ENCODE results near the gene IMMP2L.
"Not testable (repeated sequence)": the region's sequence is repeated elsewhere in the genome, so short reads cannot be mapped to it uniquely, and the experiment has no call there.

Gene IMMP2L

DNA sequence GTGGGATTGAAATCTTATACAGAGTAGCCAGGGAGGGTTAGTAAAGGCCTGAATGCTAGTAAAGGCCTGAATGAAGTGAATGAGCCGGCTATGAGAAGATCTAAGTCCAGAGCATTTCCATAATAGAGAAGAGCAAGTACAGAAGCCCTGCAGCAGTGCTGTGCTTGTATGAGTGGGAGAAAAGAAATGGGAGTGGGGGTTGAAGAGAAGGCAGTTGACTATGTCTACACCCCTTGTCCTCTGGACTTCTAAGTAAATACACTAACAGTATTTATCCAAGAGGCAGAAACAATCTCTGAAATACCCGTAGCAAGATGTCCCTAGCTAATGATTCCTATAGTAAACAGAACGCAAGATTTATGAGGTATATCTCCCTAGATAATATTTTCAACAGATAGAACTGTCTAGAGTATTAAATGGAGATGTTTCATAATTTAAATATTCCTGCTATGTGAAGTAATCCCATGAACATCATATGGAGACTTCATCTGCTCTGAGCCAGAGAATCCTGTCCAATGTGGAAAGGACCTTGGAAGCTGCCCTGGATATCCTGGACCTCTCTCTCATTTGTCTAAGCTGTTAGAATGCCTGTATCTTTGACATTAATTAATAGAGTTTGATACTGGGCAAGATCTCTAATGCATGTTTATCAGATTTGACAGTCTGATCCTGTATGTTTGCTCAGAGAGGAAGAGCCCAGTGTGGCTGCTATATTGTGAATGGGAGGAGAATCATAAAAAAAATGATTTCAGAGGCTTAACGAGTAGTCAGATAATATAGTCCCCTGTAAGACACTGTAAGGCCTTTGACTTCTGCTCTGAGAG lies 299.8 kb downstream of the IMMP2L start:
- H3K27me3 ChIP-seq (ENCODE audit: control insufficient read depth, insufficient read depth, low read length, poor library complexity, severe bottlenecking), result no peaks in the 10 kb centered on the region
- H3K36me3 ChIP-seq (ENCODE audit: control insufficient read depth, insufficient read depth, low read length), result no peaks in the 10 kb centered on the region
- 93 to 95% methylated on average over 3 to 4 of the region's 4 CpGs for WGBS, 2 experiments
- H3K27ac ChIP-seq (ENCODE audit: insufficient read depth, low read depth, low read length, poor library complexity, severe bottlenecking), result no peak overlapping the region
- H3K4me3 ChIP-seq (ENCODE audit: insufficient read depth, low read depth, low read length), result no peak overlapping the region
- no peaks in the 10 kb centered on the region for H3K9me3 ChIP-seq (ENCODE audit: control insufficient read depth, low read length)
- H3K4me1 ChIP-seq (ENCODE audit: control insufficient read depth, insufficient read depth, low read length), result no peaks in the 10 kb centered on the region

DNA sequence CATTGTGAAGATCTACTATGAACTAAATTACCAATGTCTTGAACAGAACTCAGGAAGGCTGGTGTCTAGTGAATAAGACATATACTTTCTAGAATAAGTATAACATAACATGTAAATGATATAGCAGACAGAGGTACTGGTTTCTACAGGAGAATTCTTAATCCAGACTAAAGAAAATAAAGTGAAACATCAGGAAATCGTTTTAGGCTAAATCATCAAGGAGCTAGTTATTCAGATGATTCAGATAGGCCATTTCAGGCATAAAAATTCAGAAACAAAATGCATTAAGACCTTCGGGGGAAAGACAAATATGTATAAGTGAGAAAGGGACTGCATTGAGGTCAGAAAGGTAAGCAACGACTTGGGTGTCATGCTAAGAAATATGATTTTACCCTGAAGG lies 300.8 kb downstream of the IMMP2L start:
- Histone ChIP-seq H3K36me3 (ENCODE audit: control insufficient read depth, insufficient read depth, low read length) (no peaks in the 10 kb centered on the region), H3K9me3 (ENCODE audit: control insufficient read depth, low read length) (no peaks in the 10 kb centered on the region), H3K27ac (ENCODE audit: insufficient read depth, low read depth, low read length, poor library complexity, severe bottlenecking) (no peak overlapping the region), H3K4me3 (ENCODE audit: insufficient read depth, low read depth, low read length) (no peak overlapping the region), H3K27me3 (ENCODE audit: control insufficient read depth, insufficient read depth, low read length, poor library complexity, severe bottlenecking) (no peaks in the 10 kb centered on the region), H3K4me1 (ENCODE audit: control insufficient read depth, insufficient read depth, low read length) (no peaks in the 10 kb centered on the region)
- WGBS, 2 experiments, result 93% methylated on average over 3 of the region's 3 CpGs

DNA sequence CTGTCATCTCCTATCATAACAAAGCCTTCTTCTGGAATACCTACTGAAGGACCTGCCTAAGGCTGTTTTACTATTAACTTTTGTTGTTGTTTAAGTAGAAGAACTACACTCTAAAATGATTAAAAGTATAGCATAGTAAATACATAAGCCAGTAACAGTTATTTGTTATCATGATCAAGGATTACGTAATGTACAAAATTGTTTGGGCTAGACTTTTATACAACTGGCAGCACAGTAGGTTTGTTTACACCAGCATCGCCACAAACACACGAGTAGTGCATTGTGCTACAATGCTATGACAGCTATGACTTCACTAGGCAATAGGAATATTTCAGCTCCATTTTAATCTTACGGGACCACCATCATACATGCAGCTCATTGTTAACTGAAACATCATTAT lies 302.3 kb downstream of the IMMP2L start:
- Histone ChIP-seq H3K27me3 (ENCODE audit: control insufficient read depth, insufficient read depth, low read length, poor library complexity, severe bottlenecking) (no peaks in the 10 kb centered on the region), H3K4me3 (ENCODE audit: insufficient read depth, low read depth, low read length) (no peak overlapping the region), H3K4me1 (ENCODE audit: control insufficient read depth, insufficient read depth, low read length) (no peaks in the 10 kb centered on the region), H3K36me3 (ENCODE audit: control insufficient read depth, insufficient read depth, low read length) (no peaks in the 10 kb centered on the region), H3K9me3 (ENCODE audit: control insufficient read depth, low read length) (no peaks in the 10 kb centered on the region), H3K27ac (ENCODE audit: insufficient read depth, low read depth, low read length, poor library complexity, severe bottlenecking) (no peak overlapping the region)
- 97 to 99% methylated on average over 4 of the region's 4 CpGs for WGBS, 2 experiments

GRCh38 chr7:111256391-111256790 lies 305.9 kb downstream of the IMMP2L start:
- no peaks in the 10 kb centered on the region for H3K9me3 ChIP-seq (ENCODE audit: control insufficient read depth, low read length)
- 80 to 100% methylated on average over 1 of the region's 1 CpG for WGBS, 2 experiments
- H3K4me1 ChIP-seq (ENCODE audit: control insufficient read depth, insufficient read depth, low read length), result no peaks in the 10 kb centered on the region
- H3K27ac ChIP-seq (ENCODE audit: insufficient read depth, low read depth, low read length, poor library complexity, severe bottlenecking), result no peak overlapping the region
- H3K36me3 ChIP-seq (ENCODE audit: control insufficient read depth, insufficient read depth, low read length), result no peaks in the 10 kb centered on the region
- no peaks in the 10 kb centered on the region for H3K27me3 ChIP-seq (ENCODE audit: control insufficient read depth, insufficient read depth, low read length, poor library complexity, severe bottlenecking)
- no peak overlapping the region for H3K4me3 ChIP-seq (ENCODE audit: insufficient read depth, low read depth, low read length)

DNA sequence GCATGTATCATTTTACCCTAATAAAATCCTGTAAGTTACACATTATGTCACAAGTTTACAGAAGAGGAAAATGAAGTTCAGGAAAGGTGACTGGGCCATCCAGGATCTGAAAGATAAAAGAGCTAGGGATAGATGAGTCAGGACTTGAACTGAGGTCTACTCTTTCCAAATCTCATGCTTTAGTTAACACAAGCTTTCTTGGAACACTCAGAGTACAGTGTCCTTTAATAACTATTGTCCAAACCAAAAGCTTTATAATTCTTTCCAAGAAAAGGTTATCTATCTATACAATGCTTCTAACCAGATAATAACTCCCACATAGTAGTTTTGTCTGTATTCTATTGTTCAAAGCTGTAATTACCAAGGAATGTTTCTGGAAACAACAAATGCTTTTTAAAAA lies 306.7 kb downstream of the IMMP2L start:
- no peaks in the 10 kb centered on the region for H3K36me3 ChIP-seq (ENCODE audit: control insufficient read depth, insufficient read depth, low read length)
- H3K27ac ChIP-seq (ENCODE audit: insufficient read depth, low read depth, low read length, poor library complexity, severe bottlenecking), result no peak overlapping the region
- no peaks in the 10 kb centered on the region for H3K9me3 ChIP-seq (ENCODE audit: control insufficient read depth, low read length)
- H3K4me3 ChIP-seq (ENCODE audit: insufficient read depth, low read depth, low read length), result no peak overlapping the region
- no peaks in the 10 kb centered on the region for H3K4me1 ChIP-seq (ENCODE audit: control insufficient read depth, insufficient read depth, low read length)
- H3K27me3 ChIP-seq (ENCODE audit: control insufficient read depth, insufficient read depth, low read length, poor library complexity, severe bottlenecking), result no peaks in the 10 kb centered on the region

DNA sequence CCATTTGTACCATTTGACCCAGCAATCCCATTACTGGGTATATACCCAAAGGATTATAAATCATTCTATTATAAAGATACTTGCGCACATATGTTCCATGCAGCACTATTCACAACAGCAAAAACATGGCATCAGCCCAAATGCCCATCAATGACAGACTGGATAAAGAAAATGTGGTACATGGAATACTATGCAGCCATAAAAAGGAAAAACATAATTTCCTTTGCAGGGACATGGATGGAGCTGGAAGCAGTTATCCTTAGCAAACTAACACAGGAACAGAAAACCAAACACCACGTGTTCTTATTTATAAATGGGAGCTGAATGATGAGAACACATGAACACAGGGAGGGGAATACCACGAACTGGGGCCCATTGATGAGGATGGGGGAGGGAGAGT lies 310.9 kb downstream of the IMMP2L start:
- not testable (repeated sequence) for H3K4me3 ChIP-seq (ENCODE audit: insufficient read depth, low read depth, low read length); H3K9me3 ChIP-seq (ENCODE audit: control insufficient read depth, low read length); H3K36me3 ChIP-seq (ENCODE audit: control insufficient read depth, insufficient read depth, low read length); H3K27ac ChIP-seq (ENCODE audit: insufficient read depth, low read depth, low read length, poor library complexity, severe bottlenecking); H3K4me1 ChIP-seq (ENCODE audit: control insufficient read depth, insufficient read depth, low read length); H3K27me3 ChIP-seq (ENCODE audit: control insufficient read depth, insufficient read depth, low read length, poor library complexity, severe bottlenecking)
- 85 to 97% methylated on average over 3 of the region's 3 CpGs for WGBS, 2 experiments

DNA sequence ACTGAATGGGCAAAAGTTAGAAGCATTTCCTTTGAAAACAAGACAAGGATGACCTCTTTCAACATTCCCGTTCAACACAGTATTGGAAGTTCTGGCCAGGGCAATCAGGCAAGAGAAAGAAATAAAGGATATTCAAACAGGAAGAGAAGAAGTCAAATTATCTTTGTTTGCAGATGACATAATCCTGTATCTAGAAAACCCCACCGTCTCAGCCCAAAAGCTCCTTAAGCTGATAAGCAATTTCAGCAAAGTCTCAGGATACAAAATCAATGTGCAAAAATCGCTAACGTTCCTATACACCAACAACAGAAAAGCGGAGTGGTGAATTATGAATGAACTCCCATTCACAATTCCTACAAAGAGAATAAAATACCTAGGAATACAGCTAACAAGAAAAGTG lies 312.5 kb downstream of the IMMP2L start:
- not testable (repeated sequence) for H3K4me3 ChIP-seq (ENCODE audit: insufficient read depth, low read depth, low read length); H3K9me3 ChIP-seq (ENCODE audit: control insufficient read depth, low read length); H3K27ac ChIP-seq (ENCODE audit: insufficient read depth, low read depth, low read length, poor library complexity, severe bottlenecking); H3K36me3 ChIP-seq (ENCODE audit: control insufficient read depth, insufficient read depth, low read length); H3K27me3 ChIP-seq (ENCODE audit: control insufficient read depth, insufficient read depth, low read length, poor library complexity, severe bottlenecking); H3K4me1 ChIP-seq (ENCODE audit: control insufficient read depth, insufficient read depth, low read length)
- 91 to 94% methylated on average over 5 of the region's 5 CpGs for WGBS, 2 experiments

- Histone ChIP-seq H3K27me3 (ENCODE audit: control insufficient read depth, insufficient read depth, low read length, poor library complexity, severe bottlenecking) (no peaks in the 10 kb centered on the region), H3K9me3 (ENCODE audit: control insufficient read depth, low read length) (no peaks in the 10 kb centered on the region), H3K27ac (ENCODE audit: insufficient read depth, low read depth, low read length, poor library complexity, severe bottlenecking) (no peak overlapping the region), H3K36me3 (ENCODE audit: control insufficient read depth, insufficient read depth, low read length) (no peaks in the 10 kb centered on the region), H3K4me1 (ENCODE audit: control insufficient read depth, insufficient read depth, low read length) (no peaks in the 10 kb centered on the region), H3K4me3 (ENCODE audit: insufficient read depth, low read depth, low read length) (no peak overlapping the region)
- WGBS, 2 experiments, result 83 to 89% methylated on average over 8 to 9 of the region's 9 CpGs
These were observed 320.0 kb downstream of the IMMP2L start for GRCh38 chr7:111242141-111242755.

- H3K9me3 ChIP-seq (ENCODE audit: control insufficient read depth, low read length), result no peaks in the 10 kb centered on the region
- H3K36me3 ChIP-seq (ENCODE audit: control insufficient read depth, insufficient read depth, low read length), result no peaks in the 10 kb centered on the region
- H3K4me1 ChIP-seq (ENCODE audit: control insufficient read depth, insufficient read depth, low read length), result no peaks in the 10 kb centered on the region
- no peak overlapping the region for H3K4me3 ChIP-seq (ENCODE audit: insufficient read depth, low read depth, low read length)
- 93 to 96% methylated on average over 4 of the region's 4 CpGs for WGBS, 2 experiments
- no peaks in the 10 kb centered on the region for H3K27me3 ChIP-seq (ENCODE audit: control insufficient read depth, insufficient read depth, low read length, poor library complexity, severe bottlenecking)
- H3K27ac ChIP-seq (ENCODE audit: insufficient read depth, low read depth, low read length, poor library complexity, severe bottlenecking), result no peak overlapping the region
These were observed 321.9 kb downstream of the IMMP2L start for GRCh38 chr7:111240371-111240770.

- Histone ChIP-seq H3K9me3 (ENCODE audit: control insufficient read depth, low read length) (no peaks in the 10 kb centered on the region), H3K4me1 (ENCODE audit: control insufficient read depth, insufficient read depth, low read length) (no peaks in the 10 kb centered on the region), H3K27me3 (ENCODE audit: control insufficient read depth, insufficient read depth, low read length, poor library complexity, severe bottlenecking) (no peaks in the 10 kb centered on the region), H3K27ac (ENCODE audit: insufficient read depth, low read depth, low read length, poor library complexity, severe bottlenecking) (no peak overlapping the region), H3K36me3 (ENCODE audit: control insufficient read depth, insufficient read depth, low read length) (no peaks in the 10 kb centered on the region), H3K4me3 (ENCODE audit: insufficient read depth, low read depth, low read length) (no peak overlapping the region)
- WGBS, 2 experiments, result 38 to 54% methylated on average over 1 of the region's 1 CpG
These were observed 322.9 kb downstream of the IMMP2L start for GRCh38 chr7:111239437-111239836.
